Heart right ventricle (tissue), 16 donors: ENCODE results near the gene DISP2. TPM values are rescaled to one million over a fixed set of nuclear protein-coding genes. Genes with fewer than 3 reads are reported as not detected.

Source experiments
- ATAC-seq, 8 donors: fragments of 200-7000 bp; cut with Tn5 transposase; one replicate each; pipeline ENCODE4 v1.9.1; 2020; ENCODE audit warnings: mild to moderate bottlenecking in 8 of 8, moderate library complexity in 8 of 8, moderate number of reproducible peaks in 1 of 8
- DNase-seq, 2 donors: peaks; one replicate each; pipeline ENCODE4 v3.0.0-alpha.2; 2020
- H3K27ac ChIP-seq, 10 donors: fragments of 200-600 bp; sonication (generic) in 2 of 10; one replicate each; pipeline versions ENCODE4 v1.5.0 to v1.8.0; 2020 to 2022; ENCODE audit warnings: mild to moderate bottlenecking in 3 of 10
- H3K27me3 ChIP-seq, 7 donors: fragments of 200-600 bp; one replicate each; pipeline ENCODE4 v1.8.0; 2021 to 2022; ENCODE audit warnings: mild to moderate bottlenecking in 2 of 7
- H3K36me3 ChIP-seq, 9 donors: fragments of 200-600 bp; sonication (generic) in 1 of 9; one replicate each; pipeline versions ENCODE4 v1.5.0 to v1.8.0; 2020 to 2022; ENCODE audit warnings: mild to moderate bottlenecking in 2 of 9
- H3K4me1 ChIP-seq, 9 donors: fragments of 200-600 bp; sonication (generic) in 1 of 9; one replicate each; pipeline versions ENCODE4 v1.5.0 to v1.8.0; 2020 to 2022; ENCODE audit warnings: mild to moderate bottlenecking in 4 of 9
- H3K4me3 ChIP-seq, 10 donors: fragments of 200-600 bp; sonication (generic) in 2 of 10; one replicate each; pipeline versions ENCODE4 v1.5.0 to v1.8.0; 2020 to 2022; ENCODE audit warnings: mild to moderate bottlenecking in 7 of 10, moderate library complexity in 2 of 10
- H3K9me3 ChIP-seq, 11 donors: fragments of 200-600 bp in 10 of 11; sonication (generic) in 2 of 11; one replicate each; pipeline versions ENCODE4 v1.5.0 to v1.8.0; 2013 to 2022; ENCODE audit warnings: mild to moderate bottlenecking in 2 of 11, control low read depth in 1 of 11, moderate library complexity in 1 of 11
- WGBS, 2 donors: extraction: QIAGEN DNeasy Blood & Tissue Kit; methylation state at CpG; one replicate each; pipeline ENCODE4 v1.1.7; 2013; ENCODE audit warnings: inconsistent platforms in 1 of 2; 5-methylcytosine and 5-hydroxymethylcytosine counted together
- intact Hi-C, 10 donors: fragments of 100-400 bp; cut with DNase I; formaldehyde crosslinking; loops; one replicate each; pipeline versions ENCODE4 v1.11.1 to v1.14.2; 2022
- polyA plus RNA-seq, 2 donors: library from polyadenylated mRNA; stranded (reverse); fragments of 200-250 nt; gene quantifications; one replicate each; pipeline ENCODE4 v1.2.3, GENCODE V29; 2013
- total RNA-seq, 10 donors: library from RNA; stranded (reverse); fragmentation: NEBNext Ultra II Directional in 3 of 10; extraction: Animal tissue kit (Norgen Biotek cat#: 25700) in 3 of 10; gene quantifications; one replicate each; pipeline versions ENCODE4 v1.2.1 to v1.2.4, GENCODE V29; 2021 to 2023
- TF ChIP-seq, protein P1 (sequence below), 9 donors: fragments of 200-600 bp; sonication (generic) in 2 of 9; IDR thresholded peaks; one replicate each; pipeline versions ENCODE4 v1.5.0 to v1.8.0; 2021 to 2022; ENCODE audit warnings: antibody characterized with exemption in 9 of 9, mild to moderate bottlenecking in 5 of 9, moderate library complexity in 1 of 9
- donor health status: Arrhythmogenic right ventricular cardiomyopathy.
- donor health status: ischemic (EF 13 %, LVEDD 7.1; RV severe dilation, severe dysfunction).
- donor health status: healthy with polysubstance abuse.
- donor health status: DM: no; HTN: yes; CAD: no.
- donor health status: DM: no; HTN: no; CAD: no.
- donor health status: ischemic (EF 25% LVEDD 6.9; RV normal size, moderate dysfunction).
- donor health status: ischemic (EF 25% LVEDD 5.7; RV mildly dilated, moderate dysfunction).
- donor health status: healthy.
- donor health status: DM: yes; HTN: yes; CAD: no.
- donor health status: Ischemic cardiomyopathy.
- donor health status: ischemic (EF 35%, LVEDD 5.7; RV mildly dilated, moderate dysfunction).
- donor health status: nonischemic (EF 11% LVEDD 7.7; RV severe dilation, severe dysfunction).
- donor health status: DM: yes; HTN: yes; CAD: no.
- donor health status: PGD.
- donor health status: ischemic (EF 29% LVEDD 5.4; RV normal size, mild dysfunction).
- donor health status: nonischemic (EF 23%, LVEDD 6.1; RV moderate dilation, normal function).

DISP2 gene
- total and polyA plus RNA-seq, 12 donors: 0.08 to 2.7 (median 0.71) TPM

DNA sequence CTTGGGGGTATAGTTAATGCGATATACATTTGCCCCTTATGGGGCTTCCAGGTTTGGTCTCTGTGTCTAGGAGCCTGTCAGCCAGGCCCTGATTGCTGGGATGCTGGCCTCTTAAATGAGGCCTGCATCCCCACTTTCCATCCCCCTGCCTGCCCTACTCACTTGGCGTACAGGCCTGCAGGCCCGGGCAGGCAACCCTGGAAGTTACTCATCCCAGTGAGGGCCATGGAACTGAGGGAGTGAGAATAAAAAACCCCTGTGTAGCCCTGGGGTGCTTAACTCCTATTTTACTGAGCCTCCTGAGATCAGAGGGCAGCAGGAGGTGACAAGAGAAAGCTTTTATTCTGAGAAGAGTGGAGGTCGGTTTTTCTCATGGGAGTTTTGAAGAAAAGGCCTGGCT is 2.0 kb downstream of the DISP2 start:
- TF ChIP-seq, protein P1, sequence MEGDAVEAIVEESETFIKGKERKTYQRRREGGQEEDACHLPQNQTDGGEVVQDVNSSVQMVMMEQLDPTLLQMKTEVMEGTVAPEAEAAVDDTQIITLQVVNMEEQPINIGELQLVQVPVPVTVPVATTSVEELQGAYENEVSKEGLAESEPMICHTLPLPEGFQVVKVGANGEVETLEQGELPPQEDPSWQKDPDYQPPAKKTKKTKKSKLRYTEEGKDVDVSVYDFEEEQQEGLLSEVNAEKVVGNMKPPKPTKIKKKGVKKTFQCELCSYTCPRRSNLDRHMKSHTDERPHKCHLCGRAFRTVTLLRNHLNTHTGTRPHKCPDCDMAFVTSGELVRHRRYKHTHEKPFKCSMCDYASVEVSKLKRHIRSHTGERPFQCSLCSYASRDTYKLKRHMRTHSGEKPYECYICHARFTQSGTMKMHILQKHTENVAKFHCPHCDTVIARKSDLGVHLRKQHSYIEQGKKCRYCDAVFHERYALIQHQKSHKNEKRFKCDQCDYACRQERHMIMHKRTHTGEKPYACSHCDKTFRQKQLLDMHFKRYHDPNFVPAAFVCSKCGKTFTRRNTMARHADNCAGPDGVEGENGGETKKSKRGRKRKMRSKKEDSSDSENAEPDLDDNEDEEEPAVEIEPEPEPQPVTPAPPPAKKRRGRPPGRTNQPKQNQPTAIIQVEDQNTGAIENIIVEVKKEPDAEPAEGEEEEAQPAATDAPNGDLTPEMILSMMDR (IDR thresholded peaks at IDR 0.05): no peak
- no peaks in the 10 kb centered on the region for H3K9me3 ChIP-seq
- no peak for ATAC-seq
- peaks cover 0 to 4% (median 0%) of the 10 kb centered on the region in 7 donors for H3K27me3 ChIP-seq
- no peaks in the 10 kb centered on the region for H3K36me3 ChIP-seq
- intact Hi-C loops: loop anchor here in 2 of 10 donors (5.0 to 10.0 kb wide), 2 partner anchors 52 to 55 kb away; no protein-coding TSS in a partner anchor
- WGBS, 2 donors: 91 to 93% methylated on average over 4 of the region's 4 CpGs
- H3K4me3 ChIP-seq: no peak overlapping the region
- H3K4me1 ChIP-seq: peaks cover 4 to 17% (median 11%) of the 10 kb centered on the region in 9 donors
- no peak overlapping the region for H3K27ac ChIP-seq
- DNase-seq: no peak

DNA sequence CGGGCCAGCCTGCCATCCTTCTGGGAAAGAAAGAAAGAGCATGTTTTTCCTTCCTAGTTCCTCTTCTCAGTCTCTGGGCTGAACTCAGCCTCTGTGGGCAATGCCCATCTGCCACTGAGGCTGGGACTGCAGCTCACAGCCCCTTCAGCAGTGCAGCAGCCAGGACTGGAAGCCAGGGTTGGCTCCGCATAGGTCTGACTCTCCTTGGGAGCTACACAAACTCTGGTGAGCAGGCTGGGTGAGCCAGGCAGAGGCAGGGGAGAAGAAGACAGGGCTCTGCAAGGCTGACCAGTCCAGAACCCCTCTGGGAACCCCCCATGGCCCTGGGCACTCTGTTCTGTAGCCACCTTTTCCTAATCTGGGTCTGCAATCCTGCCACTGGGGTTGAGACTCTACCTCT is 3.6 kb downstream of the DISP2 start:
- 82 to 92% methylated on average over 2 of the region's 2 CpGs for WGBS, 2 donors
- no peak for DNase-seq
- Histone ChIP-seq H3K4me3 (no peak overlapping the region), H3K27me3 (peaks cover 0 to 4% (median 0%) of the 10 kb centered on the region in 7 donors), H3K36me3 (no peaks in the 10 kb centered on the region), H3K27ac (no peak overlapping the region), H3K4me1 (peaks cover 6 to 33% (median 19%) of the 10 kb centered on the region in 9 donors), H3K9me3 (no peaks in the 10 kb centered on the region)
- intact Hi-C loops: loop anchor here in 2 of 10 donors (5.0 to 10.0 kb wide), 2 partner anchors 51 to 53 kb away; no protein-coding TSS in a partner anchor
- TF ChIP-seq, protein P1 (IDR thresholded peaks at IDR 0.05): no peak
- no peak for ATAC-seq

DNA sequence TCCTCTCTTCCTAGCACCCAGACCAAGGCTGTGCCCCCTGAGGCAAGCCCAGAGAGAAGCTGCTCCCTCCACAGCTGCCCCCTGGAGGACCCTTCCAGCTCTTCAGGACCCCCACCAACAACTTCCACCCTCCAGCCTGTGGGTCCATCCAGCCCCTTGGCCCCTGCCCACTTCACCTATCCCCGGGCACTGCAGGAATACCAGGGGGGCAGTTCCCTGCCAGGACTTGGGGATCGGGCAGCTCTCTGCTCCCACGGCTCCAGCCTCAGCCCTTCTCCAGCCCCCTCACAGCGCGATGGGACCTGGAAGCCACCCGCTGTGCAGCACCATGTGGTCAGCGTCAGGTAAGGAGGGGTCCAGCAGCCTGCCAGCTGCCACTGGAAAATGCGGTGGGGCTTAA is 5.6 kb downstream of the DISP2 start:
- Histone ChIP-seq H3K4me3 (no peak overlapping the region), H3K27me3 (peaks cover 0 to 4% (median 0%) of the 10 kb centered on the region in 7 donors), H3K4me1 (peaks cover 3 to 36% (median 29%) of the 10 kb centered on the region in 9 donors), H3K27ac (no peak overlapping the region), H3K36me3 (no peaks in the 10 kb centered on the region), H3K9me3 (no peaks in the 10 kb centered on the region)
- DNase-seq (no peak), ATAC-seq (no peak)
- WGBS, 2 donors: 83 to 92% methylated on average over 8 of the region's 8 CpGs
- TF ChIP-seq, protein P1 (IDR thresholded peaks at IDR 0.05): no peak
- intact Hi-C loops: loop anchor here in 2 of 10 donors (5.0 to 10.0 kb wide), 2 partner anchors 49 to 51 kb away; no protein-coding TSS in a partner anchor

DNA sequence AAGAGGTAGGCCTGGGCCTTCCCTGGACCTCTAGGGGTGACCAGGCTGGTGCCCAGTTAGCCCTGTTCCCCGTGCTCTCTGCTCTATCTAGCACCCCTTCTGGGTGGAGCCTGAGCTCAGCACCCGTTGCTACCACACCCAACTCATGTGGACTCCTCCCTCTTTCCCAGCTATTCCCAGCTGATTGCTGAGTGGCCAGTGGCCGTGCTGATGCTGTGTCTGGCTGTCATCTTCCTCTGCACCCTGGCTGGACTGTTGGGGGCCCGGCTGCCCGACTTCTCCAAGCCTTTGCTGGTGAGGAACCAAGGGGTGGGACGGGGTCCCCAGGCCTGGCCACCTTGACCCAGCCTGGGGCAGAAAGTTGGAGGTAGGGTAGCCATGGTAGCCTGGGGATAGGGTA is 6.2 kb downstream of the DISP2 start:
- Histone ChIP-seq H3K27me3 (no peaks in the 10 kb centered on the region), H3K4me1 (peaks cover 3 to 33% (median 27%) of the 10 kb centered on the region in 9 donors), H3K27ac (no peak overlapping the region), H3K9me3 (no peaks in the 10 kb centered on the region), H3K4me3 (no peak overlapping the region), H3K36me3 (no peaks in the 10 kb centered on the region)
- intact Hi-C loops: loop anchor here in 2 of 10 donors (5.0 to 10.0 kb wide), 2 partner anchors 48 to 51 kb away; no protein-coding TSS in a partner anchor
- TF ChIP-seq, protein P1 (IDR thresholded peaks at IDR 0.05): no peak
- DNase-seq (no peak), ATAC-seq (no peak)
- WGBS, 2 donors: 68 to 83% methylated on average over 6 of the region's 6 CpGs
